NCI-H1436 (cell line): ENCODE measurements around the gene PSMB9.
"Not testable (repeated sequence)": the region's sequence is repeated elsewhere in the genome, so short reads cannot be mapped to it uniquely, and the experiment has no call there.

ENCODE experiments used
- DNase-seq: peaks from one replicate; lab custom pipeline; 2025; lab: John Stamatoyannopoulos, UW

Gene PSMB9

GRCh38 chr6:32860674-32861073 is 6.7 kb downstream of the PSMB9 start:
- no peak for DNase-seq

- DNase-seq: no peak
These were observed 8.7 kb downstream of the PSMB9 start for GRCh38 chr6:32862725-32863124.

- no peak for DNase-seq
These were observed 11.9 kb downstream of the PSMB9 start for GRCh38 chr6:32865724-32866443.

GRCh38 chr6:32867022-32867477 is 13.1 kb downstream of the PSMB9 start:
- no peak for DNase-seq

- DNase-seq: no peak
These were observed 13.7 kb downstream of the PSMB9 start for GRCh38 chr6:32867554-32868256.

- DNase-seq: peak; percentile 67
These were observed 14.3 kb downstream of the PSMB9 start for GRCh38 chr6:32868257-32868788.

- DNase-seq: not testable (repeated sequence)
These were observed 20.0 kb downstream of the PSMB9 start for GRCh38 chr6:32873947-32874346.

GRCh38 chr6:32876603-32877002 is 22.6 kb downstream of the PSMB9 start:
- no peak for DNase-seq

- DNase-seq: no peak
These were observed 25.7 kb downstream of the PSMB9 start for GRCh38 chr6:32879691-32880090.

GRCh38 chr6:32880962-32881361 is 27.0 kb downstream of the PSMB9 start:
- not testable (repeated sequence) for DNase-seq

- DNase-seq: no peak
These were observed 28.9 kb downstream of the PSMB9 start for GRCh38 chr6:32882879-32883250.

GRCh38 chr6:32883789-32884188 is 29.8 kb downstream of the PSMB9 start:
- no peak for DNase-seq

- DNase-seq: peak; percentile 63
These were observed 31.8 kb downstream of the PSMB9 start for GRCh38 chr6:32885698-32886286.

- DNase-seq: no peak
These were observed 32.8 kb downstream of the PSMB9 start for GRCh38 chr6:32886681-32887383.

- no peak for DNase-seq
These were observed 33.6 kb downstream of the PSMB9 start for GRCh38 chr6:32887616-32888015.

- DNase-seq: no peak
These were observed 34.6 kb downstream of the PSMB9 start for GRCh38 chr6:32888576-32888975.

- no peak for DNase-seq
These were observed 35.5 kb downstream of the PSMB9 start for GRCh38 chr6:32889533-32889932.

GRCh38 chr6:32890831-32891230 is 36.8 kb downstream of the PSMB9 start:
- DNase-seq: no peak

- DNase-seq: peak; percentile 96
These were observed 40.4 kb downstream of the PSMB9 start for GRCh38 chr6:32894085-32895005.

GRCh38 chr6:32895006-32895345 is 41.0 kb downstream of the PSMB9 start:
- no peak for DNase-seq

GRCh38 chr6:32903952-32904351 is 50.0 kb downstream of the PSMB9 start:
- no peak for DNase-seq
